MM.1S (cell line): ENCODE measurements around the gene FCAMR.

Experiments used
- DNase-seq: peaks from one replicate; pipeline ENCODE4 v3.0.0-alpha.2; 2015
- H2AFZ ChIP-seq: fragments of 300-600 bp; sonication (generic); 2 replicates; pipeline ENCODE4 v1.6.0; 2016; ENCODE audit warnings: antibody characterized with exemption, low read length
- H3F3A ChIP-seq: fragments of 300-600 bp; sonication (generic); 2 replicates; pipeline ENCODE4 v1.6.1; 2016; ENCODE audit warnings: mild to moderate bottlenecking, antibody characterized with exemption, low read length, moderate library complexity, mixed read lengths; ENCODE audit not compliant: insufficient read depth
- H3K27ac ChIP-seq: fragments of 300-600 bp; sonication (generic); 2 replicates; pipeline ENCODE4 v1.5.1; 2016; ENCODE audit warnings: mild to moderate bottlenecking, low read length
- H3K27me3 ChIP-seq: fragments of 300-600 bp; sonication (generic); replicated peaks from 2 replicates; pipeline ENCODE4 v1.6.0; 2016; ENCODE audit warnings: low read length; ENCODE audit not compliant: insufficient read depth
- H3K36me3 ChIP-seq: fragments of 300-600 bp; sonication (generic); replicated peaks from 2 replicates; pipeline ENCODE4 v1.6.1; 2016; ENCODE audit warnings: mild to moderate bottlenecking, low read length, mixed read lengths; ENCODE audit not compliant: insufficient read depth
- H3K4me1 ChIP-seq: fragments of 300-600 bp; sonication (generic); 2 replicates; pipeline ENCODE4 v1.6.1; 2016; ENCODE audit warnings: low read length, mixed read lengths
- H3K4me2 ChIP-seq: fragments of 300-600 bp; sonication (generic); 2 replicates; pipeline ENCODE4 v1.6.0; 2016; ENCODE audit warnings: low read depth, low read length
- H3K4me3 ChIP-seq: fragments of 300-600 bp; sonication (generic); 2 replicates; pipeline ENCODE4 v1.5.1; 2016; ENCODE audit warnings: low read length, mixed read lengths
- H3K79me2 ChIP-seq: fragments of 300-600 bp; sonication (generic); 2 replicates; pipeline ENCODE4 v1.6.1; 2016; ENCODE audit warnings: mixed run types, low read length, mixed read lengths
- H3K9ac ChIP-seq: fragments of 300-600 bp; sonication (generic); 2 replicates; pipeline ENCODE4 v1.6.1; 2016; ENCODE audit warnings: low read length, mixed read lengths
- H3K9me2 ChIP-seq: fragments of 300-600 bp; sonication (generic); replicated peaks from 2 replicates; pipeline ENCODE4 v1.6.1; 2016; ENCODE audit warnings: mild to moderate bottlenecking, low read length, mixed read lengths; ENCODE audit not compliant: insufficient read depth
- H3K9me3 ChIP-seq: fragments of 300-600 bp; sonication (generic); replicated peaks from 2 replicates; pipeline ENCODE4 v1.6.1; 2016; ENCODE audit warnings: mild to moderate bottlenecking, low read length, mixed read lengths; ENCODE audit not compliant: insufficient read depth
- H4K20me1 ChIP-seq: fragments of 300-600 bp; sonication (generic); 2 replicates; pipeline ENCODE4 v1.6.1; 2016; ENCODE audit warnings: mild to moderate bottlenecking, low read length, moderate library complexity, mixed read lengths; ENCODE audit not compliant: insufficient read depth
- CTCF ChIP-seq: fragments of 300-600 bp; sonication (generic); IDR thresholded peaks from 2 replicates; pipeline ENCODE4 v1.5.1; 2016; ENCODE audit warnings: antibody characterized with exemption, low read length, mixed read lengths
- EZH2 ChIP-seq: fragments of 300-600 bp; sonication (generic); optimal IDR thresholded peaks from 2 replicates; pipeline ENCODE3; 2017; ENCODE audit warnings: low read depth, mild to moderate bottlenecking, antibody characterized with exemption, low read length, mixed read lengths
- EZH2phosphoT487 ChIP-seq: fragments of 300-600 bp; sonication (generic); IDR thresholded peaks from 2 replicates; pipeline ENCODE4 v1.6.1; 2018; ENCODE audit warnings: antibody characterized with exemption, low read length

FCAMR gene

GRCh38 chr1:206970446-206970845, at the start of gene FCAMR:
Gene FCAMR, minus strand, starts transcription at chr1:206970460. Its CDS starts 335 bp downstream, at chr1:206970125.
- Histone ChIP-seq H3K4me1 (peaks cover 8% of the 10 kb centered on the region), H3K9ac (no peak within 1 kb of the TSS), H3F3A (no peaks in the 10 kb centered on the region), H3K4me3 (no peak within 1 kb of the TSS), H3K27ac (no peak within 1 kb of the TSS), H4K20me1 (no peaks in the 10 kb centered on the region), H3K9me2 (no peaks in the 10 kb centered on the region), H2AFZ (no peak within 1 kb of the TSS), H3K79me2 (no peaks in the 10 kb centered on the region), H3K4me2 (no peak within 1 kb of the TSS), H3K9me3 (no peaks in the 10 kb centered on the region), H3K27me3 (no peaks in the 10 kb centered on the region), H3K36me3 (no peaks in the 10 kb centered on the region)
- TF ChIP-seq EZH2phosphoT487 (no peak), EZH2 (no peak), CTCF (no peak)
- no peak for DNase-seq

- no peaks in the 10 kb centered on the region for H3K4me1 ChIP-seq
- no peaks in the 10 kb centered on the region for H3K36me3 ChIP-seq
- H3K9ac ChIP-seq = no peak overlapping the region
- no peaks in the 10 kb centered on the region for H4K20me1 ChIP-seq
- no peaks in the 10 kb centered on the region for H3F3A ChIP-seq
- no peak overlapping the region for H3K4me2 ChIP-seq
- H3K4me3 ChIP-seq = no peak overlapping the region
- H3K9me3 ChIP-seq = no peaks in the 10 kb centered on the region
- no peaks in the 10 kb centered on the region for H3K27me3 ChIP-seq
- no peaks in the 10 kb centered on the region for H3K9me2 ChIP-seq
- H3K79me2 ChIP-seq = no peaks in the 10 kb centered on the region
- no peak for DNase-seq
- no peak for TF ChIP-seq EZH2phosphoT487
- TF ChIP-seq EZH2 = no peak
- no peak for TF ChIP-seq CTCF
- H3K27ac ChIP-seq = no peak overlapping the region
- no peak overlapping the region for H2AFZ ChIP-seq
Observed at GRCh38 chr1:207019661-207020060, 49.4 kb upstream of the FCAMR start.

- TF ChIP-seq CTCF (no peak), EZH2phosphoT487 (no peak), EZH2 (no peak)
- H3K9me3 ChIP-seq = no peaks in the 10 kb centered on the region
- H3K4me1 ChIP-seq = no peaks in the 10 kb centered on the region
- no peaks in the 10 kb centered on the region for H3K9me2 ChIP-seq
- no peak overlapping the region for H2AFZ ChIP-seq
- H3K4me2 ChIP-seq = no peak overlapping the region
- H3K9ac ChIP-seq = no peak overlapping the region
- no peaks in the 10 kb centered on the region for H3K79me2 ChIP-seq
- no peaks in the 10 kb centered on the region for H3K36me3 ChIP-seq
- H3K27me3 ChIP-seq = no peaks in the 10 kb centered on the region
- H3F3A ChIP-seq = no peaks in the 10 kb centered on the region
- no peak overlapping the region for H3K27ac ChIP-seq
- DNase-seq = no peak
- no peaks in the 10 kb centered on the region for H4K20me1 ChIP-seq
- H3K4me3 ChIP-seq = no peak overlapping the region
Observed at GRCh38 chr1:207019161-207019560, 48.9 kb upstream of the FCAMR start.
